ENCODE data around the gene CDH8.

The CDH8 gene

DNA sequence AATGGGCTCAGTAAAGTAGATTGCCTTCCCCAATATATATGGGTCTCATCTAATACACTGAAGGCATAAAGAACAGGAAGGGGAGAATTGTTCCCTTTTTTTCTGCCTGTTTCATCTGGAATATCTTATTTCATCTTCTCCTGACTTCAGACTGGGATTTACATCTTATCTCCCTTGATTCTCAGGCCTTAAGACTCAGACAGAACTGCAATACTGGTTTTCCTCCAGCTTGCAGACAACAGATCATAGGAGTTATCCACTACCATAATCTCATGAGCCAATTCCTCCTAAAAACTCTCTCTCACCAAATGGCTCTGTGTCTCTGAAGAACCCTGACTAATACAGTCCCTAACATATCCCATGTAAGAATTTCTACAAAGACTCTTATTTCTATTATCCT is 390.7 kb downstream of the CDH8 start:
- Histone ChIP-seq H3K4me1 (ENCODE audit: insufficient read depth, poor library complexity, severe bottlenecking) (no peaks in the 10 kb centered on the region), H3K9me3 (ENCODE audit: severe bottlenecking) (no peaks in the 10 kb centered on the region), H3K36me3 (ENCODE audit: low read depth) (no peaks in the 10 kb centered on the region), H3K27ac (ENCODE audit: poor library complexity, severe bottlenecking) (no peak overlapping the region), H3K4me3 (ENCODE audit: severe bottlenecking) (no peak overlapping the region), H3K27me3 (ENCODE audit: insufficient read depth, poor library complexity, severe bottlenecking) (no peaks in the 10 kb centered on the region)
- DNase-seq (ENCODE audit: low spot score): no peak
- ATAC-seq (ENCODE audit: low read depth): no peak
- TF ChIP-seq, protein P1, sequence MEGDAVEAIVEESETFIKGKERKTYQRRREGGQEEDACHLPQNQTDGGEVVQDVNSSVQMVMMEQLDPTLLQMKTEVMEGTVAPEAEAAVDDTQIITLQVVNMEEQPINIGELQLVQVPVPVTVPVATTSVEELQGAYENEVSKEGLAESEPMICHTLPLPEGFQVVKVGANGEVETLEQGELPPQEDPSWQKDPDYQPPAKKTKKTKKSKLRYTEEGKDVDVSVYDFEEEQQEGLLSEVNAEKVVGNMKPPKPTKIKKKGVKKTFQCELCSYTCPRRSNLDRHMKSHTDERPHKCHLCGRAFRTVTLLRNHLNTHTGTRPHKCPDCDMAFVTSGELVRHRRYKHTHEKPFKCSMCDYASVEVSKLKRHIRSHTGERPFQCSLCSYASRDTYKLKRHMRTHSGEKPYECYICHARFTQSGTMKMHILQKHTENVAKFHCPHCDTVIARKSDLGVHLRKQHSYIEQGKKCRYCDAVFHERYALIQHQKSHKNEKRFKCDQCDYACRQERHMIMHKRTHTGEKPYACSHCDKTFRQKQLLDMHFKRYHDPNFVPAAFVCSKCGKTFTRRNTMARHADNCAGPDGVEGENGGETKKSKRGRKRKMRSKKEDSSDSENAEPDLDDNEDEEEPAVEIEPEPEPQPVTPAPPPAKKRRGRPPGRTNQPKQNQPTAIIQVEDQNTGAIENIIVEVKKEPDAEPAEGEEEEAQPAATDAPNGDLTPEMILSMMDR (IDR thresholded peaks at IDR 0.05; ENCODE audit: poor library complexity, severe bottlenecking): no peak

DNA sequence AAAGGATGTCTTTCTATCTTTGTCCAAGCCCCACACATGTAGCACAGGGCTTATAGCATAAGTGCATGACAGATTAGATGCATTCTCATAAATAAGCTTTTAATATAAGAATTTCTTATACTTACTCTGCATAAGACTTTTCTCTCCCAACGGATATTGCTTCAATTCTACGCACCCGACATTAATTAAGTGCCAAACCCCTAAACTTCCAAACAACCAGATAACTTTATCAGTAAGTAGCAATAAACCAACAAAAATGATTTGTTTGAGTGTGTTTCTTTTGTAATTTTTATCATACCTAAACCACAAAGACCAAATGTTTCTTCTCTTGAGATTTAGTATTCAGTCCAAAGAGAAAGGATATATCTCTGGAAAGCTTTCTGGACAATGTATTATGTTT is 391.5 kb downstream of the CDH8 start:
- H3K36me3 ChIP-seq (ENCODE audit: low read depth): no peaks in the 10 kb centered on the region
- H3K27ac ChIP-seq (ENCODE audit: poor library complexity, severe bottlenecking): no peak overlapping the region
- no peaks in the 10 kb centered on the region for H3K27me3 ChIP-seq (ENCODE audit: insufficient read depth, poor library complexity, severe bottlenecking)
- H3K9me3 ChIP-seq (ENCODE audit: severe bottlenecking): no peaks in the 10 kb centered on the region
- ATAC-seq (ENCODE audit: low read depth): no peak
- no peaks in the 10 kb centered on the region for H3K4me1 ChIP-seq (ENCODE audit: insufficient read depth, poor library complexity, severe bottlenecking)
- H3K4me3 ChIP-seq (ENCODE audit: severe bottlenecking): no peak overlapping the region
- no peak for DNase-seq (ENCODE audit: low spot score)
- TF ChIP-seq, protein P1 (IDR thresholded peaks at IDR 0.05; ENCODE audit: poor library complexity, severe bottlenecking): no peak

DNA sequence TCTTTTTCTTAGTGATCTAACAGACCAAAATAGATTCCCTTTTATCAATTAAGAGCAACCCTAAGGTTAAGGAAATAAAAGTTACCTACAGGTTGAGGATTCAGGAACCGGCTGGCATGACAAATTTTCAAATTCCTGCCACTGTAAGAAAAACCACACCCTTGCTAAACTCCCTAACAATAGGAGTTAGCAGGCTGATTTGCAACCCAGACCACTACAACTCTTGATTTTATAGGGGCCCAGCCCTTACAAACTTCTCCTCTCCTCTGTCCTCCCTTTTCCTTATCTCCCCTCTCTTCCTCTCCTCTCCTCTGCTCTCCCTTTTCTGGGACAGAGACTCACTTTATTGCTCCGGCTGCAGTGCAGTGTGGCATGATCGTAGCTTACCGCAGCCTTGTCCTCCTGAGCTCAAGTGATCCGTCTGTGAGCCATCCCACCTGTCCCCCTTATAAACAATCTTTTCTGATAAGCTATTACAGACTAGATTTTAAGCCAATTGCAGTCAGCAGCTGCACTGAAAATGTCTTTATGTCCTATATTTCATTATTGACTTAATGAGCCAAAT is 418.9 kb downstream of the CDH8 start:
- Histone ChIP-seq H3K4me1 (ENCODE audit: insufficient read depth, poor library complexity, severe bottlenecking) (no peaks in the 10 kb centered on the region), H3K9me3 (ENCODE audit: severe bottlenecking) (no peaks in the 10 kb centered on the region), H3K4me3 (ENCODE audit: severe bottlenecking) (no peak overlapping the region), H3K36me3 (ENCODE audit: low read depth) (no peaks in the 10 kb centered on the region), H3K27me3 (ENCODE audit: insufficient read depth, poor library complexity, severe bottlenecking) (peaks cover 19% of the 10 kb centered on the region), H3K27ac (ENCODE audit: poor library complexity, severe bottlenecking) (no peak overlapping the region)
- TF ChIP-seq, protein P1 (IDR thresholded peaks at IDR 0.05; ENCODE audit: poor library complexity, severe bottlenecking): no peak
- ATAC-seq (ENCODE audit: low read depth) (no peak), DNase-seq (ENCODE audit: low spot score) (no peak)

DNA sequence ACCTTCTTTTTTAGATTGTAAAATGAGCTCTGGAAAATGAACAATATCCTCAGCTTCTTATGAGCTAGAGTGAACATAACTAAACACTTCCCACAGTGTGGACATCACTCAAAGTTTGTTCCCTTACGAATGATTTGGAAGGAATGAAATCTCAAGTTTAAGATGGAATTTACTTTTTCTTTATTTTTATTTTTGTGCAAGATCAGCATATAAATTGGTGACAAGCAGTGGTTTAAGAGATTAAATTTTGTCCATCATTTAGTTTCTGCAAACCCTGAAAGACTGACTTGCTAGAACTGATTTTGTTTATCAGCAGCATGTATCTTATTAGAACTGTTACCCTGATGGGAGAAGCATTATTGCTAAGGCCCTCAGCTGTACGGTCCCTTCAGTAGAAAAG is 420.1 kb downstream of the CDH8 start:
- no peaks in the 10 kb centered on the region for H3K36me3 ChIP-seq (ENCODE audit: low read depth)
- H3K4me3 ChIP-seq (ENCODE audit: severe bottlenecking): no peak overlapping the region
- TF ChIP-seq, protein P1 (IDR thresholded peaks at IDR 0.05; ENCODE audit: poor library complexity, severe bottlenecking): no peak
- ATAC-seq (ENCODE audit: low read depth) (no peak), DNase-seq (ENCODE audit: low spot score) (no peak)
- H3K27ac ChIP-seq (ENCODE audit: poor library complexity, severe bottlenecking): no peak overlapping the region
- H3K27me3 ChIP-seq (ENCODE audit: insufficient read depth, poor library complexity, severe bottlenecking): peaks cover 17% of the 10 kb centered on the region
- H3K9me3 ChIP-seq (ENCODE audit: severe bottlenecking): no peaks in the 10 kb centered on the region
- no peaks in the 10 kb centered on the region for H3K4me1 ChIP-seq (ENCODE audit: insufficient read depth, poor library complexity, severe bottlenecking)

DNA sequence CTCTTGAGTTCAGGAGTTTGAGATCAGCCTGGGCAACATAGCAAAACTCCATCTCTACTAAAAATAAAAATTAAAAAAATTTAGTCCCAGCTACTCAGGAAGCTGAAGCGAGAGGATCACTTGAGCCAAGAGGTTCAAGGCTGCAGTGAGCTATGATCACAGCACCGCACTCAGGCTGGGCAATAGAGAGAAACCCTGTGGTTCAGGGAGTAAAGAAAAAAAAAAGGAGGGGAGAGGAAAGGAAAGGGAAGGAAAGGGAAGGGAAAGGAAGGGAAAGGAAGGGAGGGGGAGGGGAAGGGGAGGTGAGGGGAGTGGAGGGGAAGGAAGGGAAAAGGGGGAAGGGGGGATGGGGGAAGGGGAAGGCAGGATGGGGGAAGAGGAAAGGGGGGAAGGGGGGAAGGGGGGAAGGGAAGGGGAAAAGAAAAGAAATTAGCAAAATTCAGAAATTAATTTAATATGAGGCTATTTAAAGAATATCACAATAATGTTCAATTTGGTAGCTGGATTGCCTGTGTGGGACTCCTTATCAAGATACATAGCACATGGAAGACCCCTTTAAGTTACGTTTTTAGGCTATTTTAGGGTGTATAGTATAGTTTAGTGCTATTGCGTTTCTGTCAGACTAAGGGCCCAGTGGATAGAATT is 424.3 kb downstream of the CDH8 start:
- no peaks in the 10 kb centered on the region for H3K36me3 ChIP-seq (ENCODE audit: low read depth)
- H3K4me1 ChIP-seq (ENCODE audit: insufficient read depth, poor library complexity, severe bottlenecking): no peaks in the 10 kb centered on the region
- ATAC-seq (ENCODE audit: low read depth): no peak
- no peak overlapping the region for H3K4me3 ChIP-seq (ENCODE audit: severe bottlenecking)
- DNase-seq (ENCODE audit: low spot score): no peak
- no peak overlapping the region for H3K27ac ChIP-seq (ENCODE audit: poor library complexity, severe bottlenecking)
- peaks cover 17% of the 10 kb centered on the region for H3K27me3 ChIP-seq (ENCODE audit: insufficient read depth, poor library complexity, severe bottlenecking)
- TF ChIP-seq, protein P1 (IDR thresholded peaks at IDR 0.05; ENCODE audit: poor library complexity, severe bottlenecking): no peak
- H3K9me3 ChIP-seq (ENCODE audit: severe bottlenecking): no peaks in the 10 kb centered on the region

Data from RWPE2 (cell line).